BJ (cell line): ENCODE results near the gene ELOVL3. TPM values are rescaled to one million over a fixed set of nuclear protein-coding genes. Genes with fewer than 3 reads are reported as not detected.

Experiments used
- CTCF ChIA-PET: fragments of 350-600 bp; formaldehyde crosslinking; extraction: SDS; loops from one replicate; lab custom pipeline; 2021; ENCODE audit warnings: antibody characterized with exemption, inconsistent platforms; lab: Yijun Ruan, JAX
- POLR2A ChIA-PET: fragments of 300-600 bp; sonication (Branson Sonifier 250); formaldehyde crosslinking; extraction: SDS; loops from one replicate; lab custom pipeline; 2021; ENCODE audit warnings: antibody characterized with exemption; lab: Charles Lee
- DNase-seq: peaks from one replicate; pipeline ENCODE4 v3.0.0-alpha.2; 2011; ENCODE audit warnings: low read depth
- H3K27me3 ChIP-seq: 2 replicates; pipeline ENCODE4 v1.6.0; 2011; ENCODE audit warnings: low read length; ENCODE audit not compliant: control insufficient read depth, insufficient read depth
- H3K36me3 ChIP-seq: 2 replicates; pipeline ENCODE4 v1.5.1; 2011; ENCODE audit warnings: low read length; ENCODE audit not compliant: control insufficient read depth, insufficient read depth
- H3K4me3 ChIP-seq: 2 replicates; pipeline ENCODE4 v1.5.1; 2011; ENCODE audit warnings: low read depth, mild to moderate bottlenecking, control low read depth, low read length
- polyA plus RNA-seq: library from polyadenylated mRNA; depleted of rRNA; stranded (reverse); fragments of >200 nt; gene quantifications from 2 replicates; pipeline ENCODE4 v1.2.3, GENCODE V29; 2011
- TF ChIP-seq, protein P1 (sequence below): IDR thresholded peaks from 2 replicates; pipeline ENCODE4 v1.5.1; 2011; ENCODE audit warnings: low read depth, mild to moderate bottlenecking, control low read depth, inconsistent platforms, low read length, moderate library complexity; ENCODE audit not compliant: insufficient read depth

The ELOVL3 gene
- polyA plus RNA-seq, 1 experiment: 0.43 TPM

DNA sequence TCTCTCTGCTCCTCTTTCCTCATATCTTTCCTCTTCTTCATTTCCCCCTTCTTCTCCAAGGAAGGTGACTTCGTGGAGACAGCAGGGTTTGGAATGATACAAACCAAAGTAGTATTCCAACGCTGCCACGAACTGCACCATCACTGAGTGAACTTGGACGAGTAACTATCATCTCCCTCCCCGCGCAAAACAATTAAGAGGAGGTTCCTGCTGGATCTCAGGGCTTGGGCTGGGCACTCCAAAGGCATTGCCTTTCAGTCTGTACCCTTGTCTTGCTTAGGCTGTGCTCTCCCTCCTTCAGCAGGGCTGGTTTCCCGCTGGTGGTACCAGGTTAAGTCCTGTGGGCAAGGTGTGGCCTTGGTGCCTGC is 16.0 kb downstream of the ELOVL3 start:
- H3K36me3 ChIP-seq: no peaks in the 10 kb centered on the region
- POLR2A ChIA-PET: interaction anchor here (0.6 kb wide), 1 partner anchor 1199 kb away, joined by 3 read pairs; no protein-coding TSS in a partner anchor
- H3K4me3 ChIP-seq: peak overlapping the region; percentile 64
- CTCF ChIA-PET: no interaction called here
- TF ChIP-seq, protein P1, sequence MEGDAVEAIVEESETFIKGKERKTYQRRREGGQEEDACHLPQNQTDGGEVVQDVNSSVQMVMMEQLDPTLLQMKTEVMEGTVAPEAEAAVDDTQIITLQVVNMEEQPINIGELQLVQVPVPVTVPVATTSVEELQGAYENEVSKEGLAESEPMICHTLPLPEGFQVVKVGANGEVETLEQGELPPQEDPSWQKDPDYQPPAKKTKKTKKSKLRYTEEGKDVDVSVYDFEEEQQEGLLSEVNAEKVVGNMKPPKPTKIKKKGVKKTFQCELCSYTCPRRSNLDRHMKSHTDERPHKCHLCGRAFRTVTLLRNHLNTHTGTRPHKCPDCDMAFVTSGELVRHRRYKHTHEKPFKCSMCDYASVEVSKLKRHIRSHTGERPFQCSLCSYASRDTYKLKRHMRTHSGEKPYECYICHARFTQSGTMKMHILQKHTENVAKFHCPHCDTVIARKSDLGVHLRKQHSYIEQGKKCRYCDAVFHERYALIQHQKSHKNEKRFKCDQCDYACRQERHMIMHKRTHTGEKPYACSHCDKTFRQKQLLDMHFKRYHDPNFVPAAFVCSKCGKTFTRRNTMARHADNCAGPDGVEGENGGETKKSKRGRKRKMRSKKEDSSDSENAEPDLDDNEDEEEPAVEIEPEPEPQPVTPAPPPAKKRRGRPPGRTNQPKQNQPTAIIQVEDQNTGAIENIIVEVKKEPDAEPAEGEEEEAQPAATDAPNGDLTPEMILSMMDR: no peak
- peaks cover 22% of the 10 kb centered on the region for H3K27me3 ChIP-seq
- DNase-seq: no peak

DNA sequence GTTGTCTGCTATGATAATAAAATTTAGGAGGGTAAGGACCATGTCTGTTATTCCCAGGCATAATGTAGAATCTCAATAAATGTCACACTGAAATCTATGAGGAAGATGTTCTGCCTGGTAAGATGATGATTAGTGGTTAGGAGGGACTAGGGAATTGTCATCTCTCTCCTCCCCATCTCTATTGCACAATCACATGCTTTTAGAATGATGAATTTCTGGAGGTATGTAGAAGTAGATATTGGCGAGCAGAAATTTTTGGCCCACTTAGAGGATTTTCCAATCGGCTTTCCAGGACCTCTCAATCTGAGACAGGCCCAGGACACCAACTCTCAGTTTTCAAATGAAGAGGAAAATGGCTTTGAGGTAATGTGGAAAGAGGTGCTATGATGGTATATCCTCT is 17.2 kb downstream of the ELOVL3 start:
- TF ChIP-seq, protein P1: no peak

DNA sequence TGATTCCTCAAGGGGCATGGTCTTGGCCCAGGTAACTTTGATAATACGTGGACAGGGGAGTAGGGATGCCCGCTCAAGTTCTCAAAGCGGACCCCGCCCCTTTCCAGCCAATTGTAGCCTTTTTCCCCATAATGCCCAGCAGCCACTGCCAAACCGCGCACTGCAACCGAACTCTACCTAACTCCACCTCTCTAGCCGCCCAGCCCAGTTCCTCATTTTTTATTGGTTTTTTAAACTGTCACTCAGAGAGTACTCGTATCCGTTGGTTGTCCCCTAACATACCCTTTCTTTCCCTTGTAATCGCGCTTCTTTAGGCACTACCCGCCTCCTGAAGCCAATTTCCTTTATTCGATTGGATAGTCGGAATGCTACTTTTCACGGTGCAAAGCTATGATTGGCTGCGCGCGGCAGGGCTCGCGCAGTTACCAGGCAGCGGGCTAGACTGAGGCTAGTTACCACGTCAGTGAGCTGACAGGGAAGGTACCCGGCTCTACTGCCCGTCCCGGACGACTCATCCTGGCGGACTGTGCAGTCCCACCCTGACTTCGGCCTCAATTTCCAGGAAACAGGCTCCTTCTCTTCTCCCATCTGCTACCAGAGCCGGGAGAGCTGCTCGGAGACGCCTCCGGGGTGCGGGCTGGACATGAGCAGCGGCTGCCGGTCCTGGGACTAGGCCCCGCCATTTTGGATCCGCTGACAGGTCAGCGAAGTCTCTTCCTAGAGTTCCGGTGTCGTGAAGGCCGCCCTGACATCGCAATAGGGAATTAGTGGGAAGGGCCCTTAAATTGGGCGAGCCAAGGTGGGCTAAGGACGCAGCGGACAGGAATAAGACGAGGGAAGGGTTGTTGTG is 19.2 kb downstream of the ELOVL3 start, which contains the start of gene GBF1:
TSS of gene GBF1 (plus strand) at position 451 of the 850 bp plus-strand sequence. CDS start 13,407 bp downstream, outside the sequence.
- ChIA-PET POLR2A (interaction anchor here (0.6 to 0.7 kb wide), 2 partner anchors 14 to 171 kb away, joined by 3 read pairs; no protein-coding TSS in a partner anchor), CTCF (interaction anchor here (0.6 to 3.0 kb wide), 6 partner anchors 14 to 715 kb away, joined by 3 to 31 read pairs (median 3); no protein-coding TSS in a partner anchor)
- Histone ChIP-seq H3K36me3 (0 out of 2 replicates have a peak, but pooled peaks cover 2% of the 10 kb centered on the region), H3K27me3 (peaks cover 5% of the 10 kb centered on the region), H3K4me3 (peak within 1 kb of the TSS; percentile 96)
- DNase-seq: peak; percentile 100
- TF ChIP-seq, protein P1: no peak

More for the DNA sequence above, 17.2 kb downstream of the ELOVL3 start:
- Histone ChIP-seq H3K4me3 (no peak overlapping the region), H3K27me3 (peaks cover 18% of the 10 kb centered on the region), H3K36me3 (no peaks in the 10 kb centered on the region)
- CTCF ChIA-PET: interaction anchor here (1.5 to 3.0 kb wide), 2 partner anchors 12 to 156 kb away, joined by 6 to 31 read pairs; no protein-coding TSS in a partner anchor
- POLR2A ChIA-PET: no interaction called here
- peak; percentile 56 for DNase-seq

DNA sequence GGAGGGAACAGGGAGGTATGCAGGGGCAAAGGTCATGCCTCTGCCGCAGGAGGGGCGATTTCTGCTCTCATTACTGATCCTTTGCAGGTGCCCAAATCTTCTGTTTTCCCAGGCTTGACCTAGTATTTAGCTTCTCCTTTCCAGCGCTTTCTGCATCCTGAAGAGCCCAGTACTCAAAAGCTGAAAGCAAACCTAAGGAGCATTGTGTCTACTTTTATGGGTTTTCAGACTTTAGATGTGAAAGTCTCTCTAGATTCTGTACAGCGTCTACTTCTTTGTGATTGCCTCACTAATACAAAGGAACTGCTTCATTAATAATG is 19.8 kb downstream of the ELOVL3 start:
- TF ChIP-seq, protein P1: no peak
- POLR2A ChIA-PET: interaction anchor here (0.6 to 0.7 kb wide), 2 partner anchors 15 to 172 kb away, joined by 3 read pairs; no protein-coding TSS in a partner anchor
- Histone ChIP-seq H3K4me3 (peak overlapping the region; percentile 96), H3K36me3 (0 out of 2 replicates have a peak, but pooled peaks cover 2% of the 10 kb centered on the region), H3K27me3 (peaks cover under 1% of the 10 kb centered on the region)
- CTCF ChIA-PET: interaction anchor here (0.6 to 3.0 kb wide), 5 partner anchors 15 to 716 kb away, joined by 3 to 31 read pairs (median 3); no protein-coding TSS in a partner anchor
- DNase-seq: no peak

DNA sequence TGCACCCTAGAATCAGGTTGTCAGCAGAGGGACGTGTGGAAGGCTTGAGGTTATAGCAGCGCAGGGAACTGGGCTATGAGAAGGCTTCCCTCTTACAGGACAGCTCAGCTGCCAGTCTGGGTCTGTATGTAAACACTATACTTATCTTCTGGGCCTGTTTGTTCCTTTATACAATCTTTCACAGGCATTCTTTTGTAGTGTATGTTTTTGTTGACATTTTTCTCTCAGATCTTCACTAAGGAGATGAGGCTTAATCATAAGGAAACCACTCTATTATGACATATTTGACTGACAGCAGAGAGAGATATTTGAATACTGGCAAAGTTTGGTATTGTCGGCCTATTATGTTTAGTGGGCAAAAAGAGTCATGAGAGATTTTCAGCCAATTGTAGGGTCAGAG is 20.2 kb downstream of the ELOVL3 start:
- peak overlapping the region; percentile 96 for H3K4me3 ChIP-seq
- CTCF ChIA-PET: interaction anchor here (1.1 kb wide), 2 partner anchors 14 to 106 kb away, joined by 3 to 4 read pairs; no protein-coding TSS in a partner anchor
- 0 out of 2 replicates have a peak, but pooled peaks cover 2% of the 10 kb centered on the region for H3K36me3 ChIP-seq
- no peaks in the 10 kb centered on the region for H3K27me3 ChIP-seq
- POLR2A ChIA-PET: no interaction called here
- DNase-seq: no peak
- TF ChIP-seq, protein P1: no peak
